HUES64 (cell line): Measurements from ENCODE around the gene ARHGEF40.

Source experiments
- H3K27ac ChIP-seq: 2 replicates; pipeline ENCODE4 v1.7.0; 2013; ENCODE audit warnings: low read depth, low read length, inconsistent platforms
- H3K27me3 ChIP-seq: 2 replicates; pipeline ENCODE4 v1.6.1; 2013; ENCODE audit warnings: mild to moderate bottlenecking, low read length; ENCODE audit not compliant: insufficient read depth
- H3K36me3 ChIP-seq: 2 replicates; pipeline ENCODE4 v1.6.1; 2013; ENCODE audit warnings: mild to moderate bottlenecking, low read length; ENCODE audit not compliant: insufficient read depth
- H3K4me1 ChIP-seq: 2 replicates; pipeline ENCODE4 v1.6.1; 2013; ENCODE audit warnings: mild to moderate bottlenecking, low read length, moderate library complexity; ENCODE audit not compliant: insufficient read depth
- H3K4me3 ChIP-seq: 2 replicates; pipeline ENCODE4 v1.5.1; 2013; ENCODE audit warnings: mild to moderate bottlenecking, low read length, moderate library complexity
- H3K9ac ChIP-seq: 2 replicates; pipeline ENCODE4 v1.6.1; 2013; ENCODE audit warnings: mild to moderate bottlenecking, low read depth, low read length
- H3K9me3 ChIP-seq: 2 replicates; pipeline ENCODE4 v1.6.1; 2013; ENCODE audit warnings: low read depth, low read length; ENCODE audit not compliant: insufficient read depth
- WGBS: fragments of 150-250, 120-280 bp; methylation state at CpG from one replicate; pipeline ENCODE4 v1.1.7; 2013; ENCODE audit warnings: missing lambda C conversion rate; 5-methylcytosine and 5-hydroxymethylcytosine counted together

ARHGEF40 gene

GRCh38 chr14:21029917-21030316 lies 40.2 kb upstream of the ARHGEF40 start, which contains the start of gene TPPP2:
TSS of gene TPPP2 (plus strand) at chr14:21030217. CDS start at chr14:21030582, 365 bp downstream.
- Histone ChIP-seq H3K27ac (no peak within 1 kb of the TSS), H3K36me3 (no peaks in the 10 kb centered on the region), H3K27me3 (peaks cover 17% of the 10 kb centered on the region), H3K4me3 (no peak within 1 kb of the TSS), H3K4me1 (peaks cover 15% of the 10 kb centered on the region), H3K9ac (no peak within 1 kb of the TSS), H3K9me3 (no peaks in the 10 kb centered on the region)
- 89% methylated on average over 5 of the region's 5 CpGs for WGBS

DNA sequence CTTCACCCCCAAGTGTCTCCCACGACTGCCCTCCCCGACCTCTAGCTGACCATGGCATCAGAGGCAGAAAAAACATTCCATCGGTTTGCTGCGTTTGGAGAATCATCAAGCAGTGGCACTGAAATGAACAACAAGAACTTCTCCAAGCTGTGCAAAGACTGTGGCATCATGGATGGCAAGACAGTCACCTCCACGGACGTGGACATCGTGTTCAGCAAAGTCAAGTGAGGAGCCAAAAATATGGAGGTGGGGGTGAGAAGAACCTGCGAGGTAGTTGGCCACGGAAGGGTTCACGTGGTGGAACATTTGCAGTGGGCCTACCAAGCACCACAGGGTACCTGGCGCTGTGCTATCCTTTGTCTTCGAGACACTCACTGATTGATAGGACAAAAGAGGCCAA lies 39.6 kb upstream of the ARHGEF40 start:
- Histone ChIP-seq H3K36me3 (no peaks in the 10 kb centered on the region), H3K4me3 (no peak overlapping the region), H3K27me3 (peaks cover 14% of the 10 kb centered on the region), H3K4me1 (peaks cover 15% of the 10 kb centered on the region), H3K27ac (no peak overlapping the region), H3K9me3 (no peaks in the 10 kb centered on the region), H3K9ac (no peak overlapping the region)
- 90% methylated on average over 12 of the region's 12 CpGs for WGBS

DNA sequence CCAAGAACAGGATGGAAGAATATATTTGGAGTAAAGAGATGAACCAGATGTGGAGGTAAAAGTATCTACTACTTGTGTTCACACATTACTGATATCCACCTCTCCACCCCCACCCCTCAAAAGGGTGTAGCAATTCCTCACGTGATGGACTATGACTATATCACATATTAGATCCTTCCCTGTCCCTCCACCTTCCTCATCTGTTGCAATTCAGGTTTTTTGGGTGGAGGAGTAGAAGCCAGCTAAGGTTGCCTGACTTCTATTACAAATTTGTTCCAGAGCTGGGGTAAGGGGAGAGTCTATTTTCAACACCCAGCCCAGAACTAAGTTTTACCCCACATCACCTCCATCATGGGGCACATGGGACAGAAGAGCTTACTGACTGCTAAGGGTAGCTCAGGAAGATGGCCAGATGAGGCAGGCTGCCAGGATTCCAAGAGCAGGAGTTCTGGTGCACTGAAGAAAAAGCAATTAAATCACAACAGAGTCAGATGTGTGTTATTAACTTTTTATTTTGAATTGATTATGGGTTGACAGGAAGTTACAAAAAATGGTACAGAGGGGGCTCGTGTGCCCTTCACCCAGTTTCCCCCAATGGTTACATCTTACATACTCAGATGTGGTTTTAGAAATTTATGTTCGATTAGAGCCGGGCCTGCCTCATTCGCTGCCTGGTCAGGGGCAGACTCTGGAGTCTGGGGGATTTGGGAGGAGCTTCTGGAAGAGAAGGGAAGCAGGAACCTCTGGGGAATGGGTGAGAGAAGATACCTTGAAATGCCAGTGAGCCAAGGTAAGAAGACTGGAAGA lies 37.6 kb upstream of the ARHGEF40 start:
- no peaks in the 10 kb centered on the region for H3K4me1 ChIP-seq
- no peak overlapping the region for H3K27ac ChIP-seq
- no peak overlapping the region for H3K9ac ChIP-seq
- peaks cover 6% of the 10 kb centered on the region; the same call in 1 of the 2 replicates for H3K27me3 ChIP-seq
- H3K9me3 ChIP-seq = no peaks in the 10 kb centered on the region
- 85% methylated on average over 5 of the region's 5 CpGs for WGBS
- no peaks in the 10 kb centered on the region for H3K36me3 ChIP-seq
- no peak overlapping the region for H3K4me3 ChIP-seq

- peaks cover 6% of the 10 kb centered on the region; the same call in 1 of the 2 replicates for H3K27me3 ChIP-seq
- no peaks in the 10 kb centered on the region for H3K4me1 ChIP-seq
- H3K27ac ChIP-seq = no peak overlapping the region
- H3K36me3 ChIP-seq = no peaks in the 10 kb centered on the region
- WGBS = 89% methylated on average over 4 of the region's 4 CpGs
- no peaks in the 10 kb centered on the region for H3K9me3 ChIP-seq
- H3K4me3 ChIP-seq = no peak overlapping the region
- no peak overlapping the region for H3K9ac ChIP-seq
Observed at GRCh38 chr14:21033133-21033698, 36.9 kb upstream of the ARHGEF40 start.

DNA sequence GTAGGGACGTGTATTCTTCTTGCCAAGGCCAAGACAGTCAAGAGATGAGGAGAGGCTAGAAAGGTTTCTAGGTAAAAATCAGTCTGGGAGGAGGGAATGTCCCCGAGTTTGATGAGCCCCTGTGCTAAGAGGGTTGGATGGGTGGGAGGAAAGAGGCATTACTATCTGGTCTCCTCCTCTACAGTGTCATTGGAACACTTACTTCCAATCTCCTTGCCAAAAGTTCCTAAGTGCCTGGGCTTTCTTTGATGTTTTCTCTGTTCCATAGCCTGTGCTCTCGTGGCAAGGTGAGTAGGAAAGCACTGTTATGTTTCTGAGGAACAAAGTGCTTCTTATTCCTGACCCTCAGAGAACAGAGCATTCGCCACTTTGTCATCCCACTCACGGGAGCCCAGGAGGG lies 35.4 kb upstream of the ARHGEF40 start, which contains the start of gene RNASE13:
Gene RNASE13 (minus strand): TSS at position 101 of the 400 bp plus-strand sequence. CDS start 519 bp downstream, outside the sequence.
- peaks cover 6% of the 10 kb centered on the region; the same call in 1 of the 2 replicates for H3K27me3 ChIP-seq
- no peak within 1 kb of the TSS for H3K9ac ChIP-seq
- no peak within 1 kb of the TSS for H3K27ac ChIP-seq
- H3K9me3 ChIP-seq = no peaks in the 10 kb centered on the region
- 86% methylated on average over 5 of the region's 5 CpGs for WGBS
- H3K4me1 ChIP-seq = peaks cover 13% of the 10 kb centered on the region
- H3K4me3 ChIP-seq = no peak within 1 kb of the TSS
- H3K36me3 ChIP-seq = no peaks in the 10 kb centered on the region

DNA sequence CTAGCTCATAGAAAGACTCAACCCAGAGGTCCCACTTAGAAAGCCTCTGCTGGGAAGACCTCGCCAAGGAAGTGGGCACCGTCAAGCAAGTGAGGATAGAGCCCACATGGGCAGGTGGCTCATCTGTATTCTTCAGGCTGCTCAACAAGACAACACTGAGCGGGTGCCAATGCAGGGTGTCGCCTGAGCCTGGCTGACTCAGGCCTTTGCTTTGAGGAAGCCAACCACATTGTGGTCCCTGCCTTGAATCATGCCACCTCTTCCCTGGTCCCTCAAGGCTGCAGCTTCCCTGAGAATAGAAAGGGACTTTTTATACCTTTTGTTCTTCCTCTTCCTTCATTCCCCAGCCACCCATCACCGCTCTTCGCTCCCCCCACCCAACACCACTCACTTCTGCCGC lies 33.4 kb upstream of the ARHGEF40 start:
- Histone ChIP-seq H3K9me3 (no peaks in the 10 kb centered on the region), H3K36me3 (no peaks in the 10 kb centered on the region), H3K9ac (no peak overlapping the region), H3K4me1 (peaks cover 16% of the 10 kb centered on the region), H3K27ac (no peak overlapping the region), H3K27me3 (peaks cover 6% of the 10 kb centered on the region; the same call in 1 of the 2 replicates), H3K4me3 (no peak overlapping the region)
- 90% methylated on average over 7 of the region's 7 CpGs for WGBS

- Histone ChIP-seq H3K4me3 (no peak overlapping the region), H3K4me1 (peaks cover 16% of the 10 kb centered on the region), H3K27me3 (peaks cover 4% of the 10 kb centered on the region; the same call in 1 of the 2 replicates), H3K36me3 (no peaks in the 10 kb centered on the region), H3K27ac (no peak overlapping the region), H3K9me3 (no peaks in the 10 kb centered on the region), H3K9ac (no peak overlapping the region)
- WGBS = 98% methylated on average over 3 of the region's 3 CpGs
Observed at GRCh38 chr14:21037156-21037555, 32.9 kb upstream of the ARHGEF40 start.

DNA sequence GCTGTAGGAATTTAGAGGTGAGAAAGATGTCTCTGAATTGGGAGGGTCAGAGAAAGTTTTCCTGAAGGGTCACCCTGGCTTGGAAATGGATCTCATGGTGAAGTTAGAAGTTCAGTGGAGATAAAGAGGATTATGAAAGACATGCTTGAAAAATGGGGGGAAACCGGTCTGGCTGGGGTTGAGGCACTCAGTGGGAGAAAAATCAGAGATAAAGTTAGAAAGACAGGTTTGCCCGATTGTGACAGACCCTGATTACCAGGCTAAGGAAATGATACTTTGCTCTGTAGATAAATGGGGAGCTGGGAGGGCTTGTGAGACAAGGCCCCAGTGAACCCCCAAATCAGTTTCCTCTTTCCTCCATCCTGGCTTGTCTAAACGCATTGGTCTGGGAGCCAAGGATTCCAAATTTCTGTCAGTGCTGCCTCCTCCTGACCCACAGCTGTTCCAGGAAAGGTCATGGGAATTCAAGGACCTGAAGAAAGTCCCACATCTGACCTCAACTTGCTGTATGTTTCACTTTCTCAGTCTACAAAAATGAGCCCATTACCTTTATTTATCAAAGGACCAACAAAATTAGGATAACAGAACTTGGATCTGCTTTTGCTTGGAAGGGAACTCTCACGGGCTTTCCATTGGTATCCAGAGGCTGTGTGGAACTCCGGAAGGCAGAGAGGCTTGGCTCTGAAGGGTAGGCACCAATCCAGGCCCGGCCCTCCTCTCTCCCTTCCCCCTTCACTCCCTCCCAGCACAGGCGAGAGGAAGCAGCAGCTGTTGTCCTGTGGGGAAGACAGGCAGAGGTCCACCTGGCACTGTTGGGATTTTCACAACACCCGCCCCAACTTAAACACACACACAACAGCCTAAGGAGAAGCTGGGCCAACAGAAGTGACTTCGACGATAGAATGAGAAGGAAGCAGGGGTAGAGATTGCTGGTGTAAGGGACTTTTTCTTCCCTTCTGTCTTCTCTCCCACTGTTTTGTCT lies 31.4 kb upstream of the ARHGEF40 start:
- H3K27me3 ChIP-seq = no peaks in the 10 kb centered on the region
- no peaks in the 10 kb centered on the region for H3K36me3 ChIP-seq
- H3K9me3 ChIP-seq = no peaks in the 10 kb centered on the region
- peaks cover 16% of the 10 kb centered on the region for H3K4me1 ChIP-seq
- H3K27ac ChIP-seq = no peak overlapping the region
- 37% methylated on average over 7 of the region's 10 CpGs for WGBS
- H3K4me3 ChIP-seq = no peak overlapping the region
- no peak overlapping the region; the same call in 1 of the 2 replicates for H3K9ac ChIP-seq

DNA sequence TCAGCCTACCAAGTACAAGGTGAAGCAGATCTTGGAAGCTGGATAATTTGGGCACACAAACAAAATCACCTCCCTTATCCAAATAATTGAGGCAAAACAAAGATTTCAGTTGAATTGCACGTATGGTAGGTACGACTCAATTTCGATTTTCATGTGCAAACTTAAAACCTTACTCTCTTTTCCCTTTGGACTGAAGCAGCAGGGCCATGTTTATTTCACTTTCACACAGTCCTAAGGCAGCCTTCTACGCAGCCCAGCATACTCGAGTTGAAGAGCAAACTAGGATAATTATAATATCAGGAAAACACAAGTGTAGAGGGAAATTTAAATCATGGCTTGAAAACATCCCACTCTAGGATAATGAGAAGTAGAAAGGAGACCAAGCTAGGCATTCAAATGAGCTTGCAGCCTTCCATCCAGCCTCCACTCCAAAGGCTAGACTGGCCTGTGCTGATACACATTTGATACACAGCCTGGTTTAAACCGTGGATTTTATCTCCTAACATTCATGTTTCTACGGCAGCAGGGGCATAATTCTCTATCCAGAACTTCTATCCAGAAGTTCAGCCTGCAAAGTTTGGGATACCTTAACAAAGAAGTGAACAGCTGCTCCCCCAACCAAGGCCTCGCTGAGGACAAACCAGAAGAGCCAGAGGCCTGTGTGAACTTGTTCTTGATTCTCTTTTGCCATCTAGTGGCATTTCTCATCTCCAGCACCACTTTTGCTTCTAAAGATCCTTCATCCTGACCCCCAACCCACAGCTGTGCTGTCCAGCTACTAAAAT lies 30.3 kb upstream of the ARHGEF40 start:
- H3K27ac ChIP-seq = no peak overlapping the region
- 61% methylated on average over 6 of the region's 8 CpGs for WGBS

DNA sequence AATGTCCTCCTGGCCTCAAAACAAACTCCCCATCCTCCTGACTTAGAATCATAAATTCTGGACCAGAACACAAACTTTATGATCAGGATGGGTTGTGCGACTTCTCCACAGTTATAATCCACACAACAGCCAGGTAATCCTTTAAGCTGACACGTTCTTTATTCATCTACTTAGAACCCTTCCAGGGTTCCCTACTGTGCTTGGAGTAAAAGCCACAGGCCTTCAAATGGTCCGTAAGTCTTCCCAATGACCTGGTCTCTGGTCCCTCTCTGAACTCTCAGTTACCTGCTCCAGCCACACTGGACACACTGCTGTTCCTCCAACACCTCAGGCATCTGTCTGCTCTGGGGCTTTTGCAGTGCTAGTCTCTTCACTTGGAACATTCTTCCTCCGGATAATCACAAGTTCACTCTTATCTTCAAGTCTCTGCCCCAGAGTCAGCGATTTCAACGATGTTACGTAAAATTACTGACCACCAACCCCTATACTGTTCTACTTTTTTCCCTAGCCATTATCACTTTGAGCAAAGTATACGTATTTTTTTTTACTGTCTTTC lies 29.7 kb upstream of the ARHGEF40 start:
- peaks cover 16% of the 10 kb centered on the region for H3K4me1 ChIP-seq
- H3K9me3 ChIP-seq = no peaks in the 10 kb centered on the region
- 78% methylated on average over 8 of the region's 8 CpGs for WGBS
- H3K4me3 ChIP-seq = no peak overlapping the region
- H3K9ac ChIP-seq = no peak overlapping the region
- H3K27me3 ChIP-seq = no peaks in the 10 kb centered on the region
- H3K27ac ChIP-seq = no peak overlapping the region
- H3K36me3 ChIP-seq = no peaks in the 10 kb centered on the region

More for the DNA sequence above, 30.3 kb upstream of the ARHGEF40 start:
- H3K27me3 ChIP-seq = no peaks in the 10 kb centered on the region
- peaks cover 16% of the 10 kb centered on the region for H3K4me1 ChIP-seq
- no peaks in the 10 kb centered on the region for H3K36me3 ChIP-seq
- no peaks in the 10 kb centered on the region for H3K9me3 ChIP-seq
- no peak overlapping the region for H3K4me3 ChIP-seq
- no peak overlapping the region for H3K9ac ChIP-seq
